ENCODE measurements around the gene ZBTB7A. TPM values are rescaled to one million over a fixed set of nuclear protein-coding genes. Genes with fewer than 3 reads are reported as not detected.

Gene ZBTB7A
- total RNA-seq, 1 donor from 2014 or later: 15.3 TPM

GRCh38 chr19:4065430-4066175, 1.1 kb downstream of the ZBTB7A start:
- TF ChIP-seq, protein P1, sequence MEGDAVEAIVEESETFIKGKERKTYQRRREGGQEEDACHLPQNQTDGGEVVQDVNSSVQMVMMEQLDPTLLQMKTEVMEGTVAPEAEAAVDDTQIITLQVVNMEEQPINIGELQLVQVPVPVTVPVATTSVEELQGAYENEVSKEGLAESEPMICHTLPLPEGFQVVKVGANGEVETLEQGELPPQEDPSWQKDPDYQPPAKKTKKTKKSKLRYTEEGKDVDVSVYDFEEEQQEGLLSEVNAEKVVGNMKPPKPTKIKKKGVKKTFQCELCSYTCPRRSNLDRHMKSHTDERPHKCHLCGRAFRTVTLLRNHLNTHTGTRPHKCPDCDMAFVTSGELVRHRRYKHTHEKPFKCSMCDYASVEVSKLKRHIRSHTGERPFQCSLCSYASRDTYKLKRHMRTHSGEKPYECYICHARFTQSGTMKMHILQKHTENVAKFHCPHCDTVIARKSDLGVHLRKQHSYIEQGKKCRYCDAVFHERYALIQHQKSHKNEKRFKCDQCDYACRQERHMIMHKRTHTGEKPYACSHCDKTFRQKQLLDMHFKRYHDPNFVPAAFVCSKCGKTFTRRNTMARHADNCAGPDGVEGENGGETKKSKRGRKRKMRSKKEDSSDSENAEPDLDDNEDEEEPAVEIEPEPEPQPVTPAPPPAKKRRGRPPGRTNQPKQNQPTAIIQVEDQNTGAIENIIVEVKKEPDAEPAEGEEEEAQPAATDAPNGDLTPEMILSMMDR (IDR thresholded peaks at IDR 0.05; ENCODE audit: insufficient read depth, low read length, severe bottlenecking): no peak
- FAIRE-seq: no peak

DNA sequence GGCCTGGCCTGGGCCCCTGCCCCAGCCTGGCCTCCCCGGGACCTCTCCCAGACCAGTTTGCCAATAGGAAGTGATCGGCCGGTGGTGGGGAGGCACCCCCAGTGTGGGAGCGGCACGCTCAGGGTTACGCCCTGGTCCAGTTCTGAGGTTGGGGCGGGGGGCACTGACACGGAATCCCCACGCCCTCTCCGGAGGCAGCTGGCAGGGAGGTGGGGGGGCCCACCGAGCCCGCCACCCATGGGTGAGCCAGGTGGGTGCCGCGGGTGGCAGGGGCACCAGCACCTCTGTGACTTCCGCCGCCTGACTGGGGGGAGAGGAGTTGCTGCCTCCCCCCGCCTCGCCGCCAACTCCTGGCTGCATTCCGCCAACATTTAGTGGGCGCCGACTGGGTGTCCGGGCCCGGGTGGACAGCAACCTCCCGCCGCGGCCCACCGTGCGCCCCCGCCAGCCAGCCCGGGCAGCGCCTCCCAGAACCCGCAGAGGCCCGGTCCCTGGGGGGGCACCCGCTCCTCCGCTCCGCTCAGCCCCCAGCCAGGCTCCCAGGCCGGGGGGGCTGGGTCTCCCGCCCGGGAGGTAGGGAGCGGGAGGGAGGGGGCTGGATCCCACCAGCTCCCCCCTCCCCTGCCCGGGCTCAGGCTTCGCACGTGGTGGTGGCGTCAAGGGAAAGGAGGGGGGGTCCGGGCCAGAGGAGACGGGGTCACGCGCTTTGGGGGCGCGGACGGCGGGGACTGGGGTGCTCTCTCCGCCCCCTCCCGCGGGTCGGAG, 2.0 kb downstream of the ZBTB7A start:
- TF ChIP-seq, protein P1 (IDR thresholded peaks at IDR 0.05; ENCODE audit: insufficient read depth, low read length, severe bottlenecking): no peak
- DNase-seq (ENCODE audit: low read depth): no peak
- Histone ChIP-seq H3K4me3 (ENCODE audit: low read depth, low read length) (peak overlapping the region; percentile 84), H3K27me3 (ENCODE audit: control insufficient read depth, insufficient read depth, low read length) (no peaks in the 10 kb centered on the region), H3K36me3 (ENCODE audit: control insufficient read depth, insufficient read depth, low read length) (peaks cover 9% of the 10 kb centered on the region)
- no peak for FAIRE-seq

More at GRCh38 chr19:4065430-4066175, 1.1 kb downstream of the ZBTB7A start:
- Histone ChIP-seq H3K36me3 (ENCODE audit: control insufficient read depth, insufficient read depth, low read length) (peaks cover 9% of the 10 kb centered on the region), H3K27me3 (ENCODE audit: control insufficient read depth, insufficient read depth, low read length) (no peaks in the 10 kb centered on the region), H3K4me3 (ENCODE audit: low read depth, low read length) (peak overlapping the region; percentile 84)
- DNase-seq (ENCODE audit: low read depth): peak; percentile 78

GRCh38 chr19:4064149-4064495, 2.6 kb downstream of the ZBTB7A start:
- Histone ChIP-seq H3K27me3 (ENCODE audit: control insufficient read depth, insufficient read depth, low read length) (no peaks in the 10 kb centered on the region), H3K36me3 (ENCODE audit: control insufficient read depth, insufficient read depth, low read length) (peaks cover 9% of the 10 kb centered on the region), H3K4me3 (ENCODE audit: low read depth, low read length) (peak overlapping the region; percentile 84)
- DNase-seq (ENCODE audit: low read depth) (no peak), FAIRE-seq (no peak)
- TF ChIP-seq, protein P1 (IDR thresholded peaks at IDR 0.05; ENCODE audit: insufficient read depth, low read length, severe bottlenecking): no peak

DNA sequence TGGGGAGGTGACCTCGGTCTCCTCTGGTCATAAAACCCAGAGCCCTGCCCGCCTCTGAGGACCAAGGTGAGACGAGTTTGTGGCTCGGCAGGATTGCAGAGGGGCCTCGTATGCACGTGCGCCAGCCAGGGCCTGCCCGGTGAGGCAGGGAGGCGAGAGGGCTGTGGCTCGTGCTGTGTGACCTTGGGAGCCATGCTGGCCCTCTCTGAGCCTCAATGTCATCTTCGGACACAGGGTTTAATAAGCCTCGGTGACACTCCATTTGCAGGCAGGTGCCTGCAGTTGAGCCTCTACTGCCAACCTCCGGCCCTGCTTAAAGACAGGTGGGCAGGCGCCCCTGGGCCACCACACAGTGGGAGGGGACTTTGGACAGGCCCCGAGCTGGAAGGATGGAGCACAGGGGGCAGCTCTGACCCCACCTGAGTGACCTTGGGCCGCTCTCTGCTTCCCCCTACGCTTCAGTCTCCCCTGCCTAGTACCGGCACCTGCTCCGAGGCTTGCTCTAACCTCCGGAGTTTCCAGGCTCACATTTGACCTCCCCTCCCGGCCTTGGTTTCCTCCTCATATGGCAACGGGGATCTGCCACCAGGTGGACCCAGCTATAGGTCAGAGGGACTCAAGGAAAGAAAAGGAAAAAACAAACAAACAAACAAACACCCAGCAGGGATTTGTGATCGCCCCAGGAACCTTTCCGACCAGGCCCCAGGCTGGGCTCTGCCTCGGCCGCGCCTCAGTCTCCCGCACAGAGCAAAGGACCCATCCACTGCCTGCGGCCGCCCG, 3.1 kb downstream of the ZBTB7A start:
- TF ChIP-seq, protein P1 (IDR thresholded peaks at IDR 0.05; ENCODE audit: insufficient read depth, low read length, severe bottlenecking): peak; percentile 9
- Histone ChIP-seq H3K4me3 (ENCODE audit: low read depth, low read length) (peak overlapping the region; percentile 84), H3K36me3 (ENCODE audit: control insufficient read depth, insufficient read depth, low read length) (peaks cover 9% of the 10 kb centered on the region), H3K27me3 (ENCODE audit: control insufficient read depth, insufficient read depth, low read length) (no peaks in the 10 kb centered on the region)
- FAIRE-seq (no peak), DNase-seq (ENCODE audit: low read depth) (no peak)

DNA sequence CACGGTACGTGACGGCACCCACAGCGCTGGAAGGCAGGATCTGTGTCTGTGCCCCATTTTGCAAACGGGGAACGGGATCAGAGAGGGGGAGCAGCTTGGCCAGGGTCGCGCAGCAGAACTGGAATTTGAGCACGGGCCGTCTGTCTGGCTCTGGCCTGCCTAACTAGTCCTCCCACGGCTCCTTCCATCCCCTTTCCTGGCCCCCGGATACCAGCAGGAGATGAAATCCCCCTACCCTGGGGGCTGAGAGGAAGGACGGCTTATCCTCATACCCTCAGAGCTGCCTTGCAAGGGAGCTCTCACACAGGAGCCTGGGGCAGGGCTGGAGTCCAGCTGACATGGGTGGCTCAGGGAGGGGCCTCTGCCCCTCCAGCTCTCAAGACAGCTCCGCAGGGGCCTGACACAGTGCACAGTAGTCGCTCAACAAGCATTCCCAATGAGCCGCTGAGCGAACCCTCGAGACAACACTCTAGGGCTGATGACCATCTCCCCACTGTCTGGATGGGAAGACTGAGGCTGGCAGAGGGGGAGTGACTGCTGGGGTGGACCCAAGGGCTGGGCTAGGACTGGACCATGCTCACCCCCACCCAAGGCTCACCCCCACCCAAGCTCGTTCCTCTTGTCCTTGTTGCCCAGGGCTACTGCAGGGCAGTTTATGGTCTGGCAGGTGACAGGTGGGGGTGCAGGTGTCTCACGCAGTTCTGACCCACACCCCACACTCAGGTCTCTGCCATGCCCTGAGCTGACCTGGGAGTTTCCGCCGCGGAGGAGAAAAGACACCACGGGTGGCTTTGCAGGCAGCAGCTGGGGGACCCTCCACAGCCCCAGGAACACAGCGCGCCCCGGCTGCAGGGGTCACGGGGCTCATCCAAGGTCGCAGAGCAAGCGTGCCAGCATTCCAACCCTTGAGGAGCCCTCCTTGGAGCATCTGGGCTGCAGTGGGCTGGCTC, 4.0 kb downstream of the ZBTB7A start:
- no peaks in the 10 kb centered on the region for H3K27me3 ChIP-seq (ENCODE audit: control insufficient read depth, insufficient read depth, low read length)
- H3K36me3 ChIP-seq (ENCODE audit: control insufficient read depth, insufficient read depth, low read length): peaks cover 12% of the 10 kb centered on the region
- peak overlapping the region; percentile 84 for H3K4me3 ChIP-seq (ENCODE audit: low read depth, low read length)
- DNase-seq (ENCODE audit: low read depth) (no peak), FAIRE-seq (no peak)
- TF ChIP-seq, protein P1 (IDR thresholded peaks at IDR 0.05; ENCODE audit: insufficient read depth, low read length, severe bottlenecking): no peak

Measured in bronchial epithelial cell (primary cell).